A673 (cell line): ENCODE measurements around the gene CREB3L4. TPM values are rescaled to one million over a fixed set of nuclear protein-coding genes. Genes with fewer than 3 reads are reported as not detected.

Experiments
- BruUV-seq: library from RNA; stranded (reverse); fragments of 400-500 nt; replicated peaks from 2 replicates; lab custom pipeline; 2021; lab: Mats Ljungman, UMichigan
- CTCF ChIA-PET: fragments of 300-600 bp; sonication (Branson Sonifier 250); formaldehyde crosslinking; loops from one replicate; lab custom pipeline; 2022; ENCODE audit warnings: antibody characterized with exemption; lab: Charles Lee
- POLR2A ChIA-PET: fragments of 300-600 bp; sonication (Branson Sonifier 250); formaldehyde crosslinking; loops from one replicate; lab custom pipeline; 2022; ENCODE audit warnings: antibody characterized with exemption; ENCODE audit not compliant: low non-redundant PET; lab: Charles Lee
- DNase-seq: peaks from one replicate; pipeline ENCODE4 v3.0.0-alpha.2; 2015; ENCODE audit warnings: low spot score
- H3K27ac ChIP-seq: fragments of 200-600 bp; sonication (generic); 2 replicates; pipeline ENCODE4 v1.5.1; 2016; ENCODE audit warnings: mixed run types, low read depth, mild to moderate bottlenecking, mixed read lengths, antibody characterized with exemption, low read length; ENCODE audit not compliant: poor library complexity, severe bottlenecking
- H3K27me3 ChIP-seq: fragments of 200-600 bp; sonication (generic); replicated peaks from 2 replicates; pipeline ENCODE4 v1.6.1; 2017; ENCODE audit warnings: mixed run types, low read depth, mild to moderate bottlenecking, mixed read lengths, antibody characterized with exemption, low read length; ENCODE audit not compliant: insufficient read depth, poor library complexity
- H3K36me3 ChIP-seq: fragments of 200-600 bp; sonication (generic); 2 replicates; pipeline ENCODE4 v1.6.1; 2016; ENCODE audit warnings: mixed run types, mild to moderate bottlenecking, mixed read lengths, antibody characterized with exemption, low read length; ENCODE audit not compliant: insufficient read depth, poor library complexity, severe bottlenecking
- H3K4me1 ChIP-seq: fragments of 200-600 bp; sonication (generic); 2 replicates; pipeline ENCODE4 v1.6.1; 2017; ENCODE audit warnings: mixed run types, mild to moderate bottlenecking, mixed read lengths, antibody characterized with exemption, low read length; ENCODE audit not compliant: insufficient read depth, poor library complexity, severe bottlenecking
- H3K4me3 ChIP-seq: fragments of 200-600 bp; sonication (generic); 2 replicates; pipeline ENCODE4 v1.5.1; 2016; ENCODE audit warnings: low read depth, mixed run types, mild to moderate bottlenecking, mixed read lengths, low read length; ENCODE audit not compliant: poor library complexity, severe bottlenecking
- H3K9me3 ChIP-seq: fragments of 200-600 bp; sonication (generic); 2 replicates; pipeline ENCODE4 v1.6.1; 2016; ENCODE audit warnings: mixed run types, low read depth, mild to moderate bottlenecking, mixed read lengths, antibody characterized with exemption, low read length; ENCODE audit not compliant: poor library complexity, severe bottlenecking
- CTCF ChIP-seq: fragments of 300-800, 200-600 bp; sonication (generic); conservative IDR thresholded peaks from 2 replicates; pipeline ENCODE4 v1.5.1; 2017; ENCODE audit warnings: low read depth, mild to moderate bottlenecking, antibody characterized with exemption, low read length, moderate library complexity, mixed read lengths
- EZH2 ChIP-seq: fragments of 200-600 bp; sonication (generic); IDR thresholded peaks from 2 replicates; pipeline ENCODE4 v1.6.1; 2017; ENCODE audit warnings: borderline replicate concordance, low read depth, mild to moderate bottlenecking, mixed read lengths, antibody characterized with exemption, low read length; ENCODE audit not compliant: poor library complexity, severe bottlenecking
- intact Hi-C: fragments of 100-400 bp; cut with micrococcal nuclease; formaldehyde crosslinking; loops from one replicate; pipeline ENCODE4 v1.10.0; 2022; ENCODE audit not compliant: unreplicated experiment
- total RNA-seq: library from RNA; stranded (reverse); gene quantifications from 2 replicates; pipeline ENCODE4 v1.2.3, GENCODE V29; 2021

CREB3L4 gene
- total RNA-seq, 1 experiment from 2014 or later = 8.7 TPM

- no peaks in the 10 kb centered on the region for H3K9me3 ChIP-seq
Measured at GRCh38 chr1:153985941-153986761, 18.4 kb downstream of the CREB3L4 start, which contains the start of gene RAB13. RAB13 (minus strand) TSS chr1:153986339; CDS start chr1:153986236, 103 bp downstream.

GRCh38 chr1:153987621-153988020, 19.9 kb downstream of the CREB3L4 start:
- no peaks in the 10 kb centered on the region for H3K27me3 ChIP-seq
- ChIA-PET POLR2A (interaction anchor here (0.6 kb wide), 1 partner anchor 310 kb away, joined by 5 read pairs; no protein-coding TSS in a partner anchor), CTCF (interaction anchor here (0.7 to 1.6 kb wide), 3 partner anchors 190 to 311 kb away, joined by 3 to 8 read pairs (median 4); no protein-coding TSS in a partner anchor)
- peaks cover 24% of the 10 kb centered on the region for H3K4me1 ChIP-seq
- H3K36me3 ChIP-seq = peaks cover 27% of the 10 kb centered on the region
- BruUV-seq = no TSS peak
- intact Hi-C loops = loop anchor here (2.0 to 10.0 kb wide), 6 partner anchors 67 to 473 kb away; partner anchors contain the start of genes ILF2 and NPR1
- H3K9me3 ChIP-seq = no peaks in the 10 kb centered on the region
- TF ChIP-seq CTCF = no peak
- TF ChIP-seq EZH2 = no peak
- no peak for DNase-seq
- no peak overlapping the region for H3K27ac ChIP-seq
- no peak overlapping the region for H3K4me3 ChIP-seq

More at GRCh38 chr1:153985941-153986761, 18.4 kb downstream of the CREB3L4 start, which contains the start of gene RAB13:
- ChIA-PET POLR2A (interaction anchor here (0.6 to 1.1 kb wide), 2 partner anchors 9 to 23 kb away, joined by 4 to 6 read pairs; partner anchors contain the start of genes JTB and SLC39A1), CTCF (interaction anchor here (0.6 to 1.6 kb wide), 6 partner anchors 39 to 308 kb away, joined by 3 to 9 read pairs (median 4); partner anchors contain the start of gene DENND4B)
- peak; percentile 92 for DNase-seq
- no TSS peak for BruUV-seq
- Histone ChIP-seq H3K4me3 (peak within 1 kb of the TSS; percentile 83), H3K27me3 (no peaks in the 10 kb centered on the region), H3K27ac (peak within 1 kb of the TSS; percentile 80), H3K36me3 (peaks cover 21% of the 10 kb centered on the region), H3K4me1 (peaks cover 14% of the 10 kb centered on the region)
- TF ChIP-seq EZH2 (no peak), CTCF (no peak)
- intact Hi-C loops = loop anchor here (1.0 to 10.0 kb wide), 7 partner anchors 65 to 471 kb away; partner anchors contain the start of genes ILF2 and NPR1

DNA sequence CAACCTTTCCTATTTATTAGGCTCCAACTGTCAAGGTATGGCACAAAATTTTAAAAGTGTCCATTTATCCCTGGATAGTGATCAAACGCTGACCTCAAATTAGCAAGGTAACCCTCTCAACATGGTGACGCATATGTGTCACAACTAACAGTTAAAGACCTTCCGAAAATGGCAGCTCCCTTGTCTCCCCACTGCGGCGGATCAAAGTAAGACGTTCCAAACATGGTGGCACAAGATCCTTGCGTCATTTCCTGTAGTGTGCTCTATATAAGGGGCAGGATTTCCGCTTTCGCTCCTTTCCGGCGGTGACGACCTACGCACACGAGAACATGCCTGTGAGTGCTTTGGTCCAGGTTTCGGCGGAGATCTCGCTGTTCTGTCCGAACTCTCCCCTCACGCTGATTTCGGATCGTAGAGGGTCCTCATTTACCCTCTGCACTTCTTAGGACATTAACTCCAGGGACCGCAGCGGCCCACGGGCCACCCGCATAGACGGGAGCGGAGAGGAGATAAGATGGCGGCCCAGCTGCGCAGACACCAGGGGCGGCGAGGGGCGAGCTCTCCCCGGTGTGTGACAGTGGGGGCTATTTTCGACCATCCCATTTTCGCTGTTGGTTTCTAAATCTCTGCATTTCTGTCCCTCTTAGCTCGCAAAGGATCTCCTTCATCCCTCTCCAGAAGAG, 22.9 kb downstream of the CREB3L4 start, which contains the start of gene RPS27:
TSS of gene RPS27 (plus strand) at position 295 of the 683 bp plus-strand sequence. CDS start at position 330, 35 bp downstream.
- CTCF ChIA-PET = interaction anchor here (0.6 kb wide), 1 partner anchor 266 kb away, joined by 5 read pairs; no protein-coding TSS in a partner anchor
- Histone ChIP-seq H3K27ac (peak within 1 kb of the TSS; percentile 96), H3K9me3 (no peaks in the 10 kb centered on the region), H3K4me3 (peak within 1 kb of the TSS; percentile 81), H3K4me1 (peaks cover 17% of the 10 kb centered on the region), H3K27me3 (no peaks in the 10 kb centered on the region), H3K36me3 (peaks cover 42% of the 10 kb centered on the region)
- DNase-seq = peak; percentile 98
- no TSS peak for BruUV-seq
- POLR2A ChIA-PET = interaction anchor here (0.6 to 1.0 kb wide), 10 partner anchors 9 to 1464 kb away, joined by 3 to 11 read pairs (median 4); partner anchors contain the start of genes DENND4B, JTB, SLC39A1 and UBAP2L
- TF ChIP-seq CTCF (no peak), EZH2 (no peak)
- intact Hi-C loops = no loop called here
